Type B pancreatic cell (in vitro differentiated cells): ENCODE measurements around the gene SPATA2L. TPM values are rescaled to one million over a fixed set of nuclear protein-coding genes. Genes with fewer than 3 reads are reported as not detected.

Experiments used
- DNase-seq: peaks from one replicate; pipeline ENCODE4 v3.0.0; 2021; ENCODE audit warnings: mixed read lengths; ENCODE audit not compliant: unreplicated experiment; ENCODE audit errors: extremely low spot score
- H3K27ac Mint-ChIP-seq: 2 replicates; pipeline ENCODE4 v1.8.0; 2021; ENCODE audit warnings: mild to moderate bottlenecking, mixed read lengths
- H3K27me3 Mint-ChIP-seq: 2 replicates; pipeline ENCODE4 v1.8.0; 2021; ENCODE audit warnings: mixed read lengths
- H3K36me3 Mint-ChIP-seq: 2 replicates; pipeline ENCODE4 v1.8.0; 2021; ENCODE audit warnings: mixed read lengths
- H3K4me1 Mint-ChIP-seq: one replicate; pipeline ENCODE4 v1.8.0; 2021; ENCODE audit warnings: mixed read lengths; ENCODE audit not compliant: unreplicated experiment
- H3K4me3 Mint-ChIP-seq: 2 replicates; pipeline ENCODE4 v1.8.0; 2021; ENCODE audit warnings: mild to moderate bottlenecking, mixed read lengths
- H3K9me3 Mint-ChIP-seq: 2 replicates; pipeline ENCODE4 v1.8.0; 2021; ENCODE audit warnings: mixed read lengths
- total RNA-seq: library from RNA; stranded (reverse); gene quantifications from 2 replicates; pipeline ENCODE4 v1.2.1, GENCODE V29; 2021; ENCODE audit warnings: low replicate concordance
- TF ChIP-seq, protein P1 (sequence below): fragments of 200-600 bp; sonication (generic); conservative IDR thresholded peaks from 2 replicates; pipeline ENCODE4 v1.5.0; 2021; ENCODE audit warnings: antibody characterized with exemption, mild to moderate bottlenecking

SPATA2L gene
- total RNA-seq, 1 donor from 2014 or later: 12.6 TPM

DNA sequence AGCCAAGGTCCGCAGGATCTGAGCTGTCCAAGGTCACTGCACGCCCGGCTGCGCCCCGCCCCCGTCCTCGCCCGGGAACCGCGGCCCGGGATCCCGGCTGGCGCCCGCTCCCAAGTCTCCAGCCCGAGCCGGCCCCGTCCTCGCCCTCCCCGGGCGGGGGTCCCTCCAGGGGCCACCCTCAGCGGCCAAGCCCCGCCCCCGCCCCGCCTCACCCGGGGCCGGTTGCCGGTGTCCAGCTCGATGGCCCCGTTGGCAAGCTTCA, 19.0 kb upstream of the SPATA2L start:
- TF ChIP-seq, protein P1, sequence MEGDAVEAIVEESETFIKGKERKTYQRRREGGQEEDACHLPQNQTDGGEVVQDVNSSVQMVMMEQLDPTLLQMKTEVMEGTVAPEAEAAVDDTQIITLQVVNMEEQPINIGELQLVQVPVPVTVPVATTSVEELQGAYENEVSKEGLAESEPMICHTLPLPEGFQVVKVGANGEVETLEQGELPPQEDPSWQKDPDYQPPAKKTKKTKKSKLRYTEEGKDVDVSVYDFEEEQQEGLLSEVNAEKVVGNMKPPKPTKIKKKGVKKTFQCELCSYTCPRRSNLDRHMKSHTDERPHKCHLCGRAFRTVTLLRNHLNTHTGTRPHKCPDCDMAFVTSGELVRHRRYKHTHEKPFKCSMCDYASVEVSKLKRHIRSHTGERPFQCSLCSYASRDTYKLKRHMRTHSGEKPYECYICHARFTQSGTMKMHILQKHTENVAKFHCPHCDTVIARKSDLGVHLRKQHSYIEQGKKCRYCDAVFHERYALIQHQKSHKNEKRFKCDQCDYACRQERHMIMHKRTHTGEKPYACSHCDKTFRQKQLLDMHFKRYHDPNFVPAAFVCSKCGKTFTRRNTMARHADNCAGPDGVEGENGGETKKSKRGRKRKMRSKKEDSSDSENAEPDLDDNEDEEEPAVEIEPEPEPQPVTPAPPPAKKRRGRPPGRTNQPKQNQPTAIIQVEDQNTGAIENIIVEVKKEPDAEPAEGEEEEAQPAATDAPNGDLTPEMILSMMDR: no peak
- Mint-ChIP-seq H3K4me3 (peak overlapping the region; percentile 91), H3K27me3 (no peaks in the 10 kb centered on the region), H3K9me3 (no peaks in the 10 kb centered on the region), H3K36me3 (peaks cover 4% of the 10 kb centered on the region), H3K4me1 (peaks cover 18% of the 10 kb centered on the region), H3K27ac (peak overlapping the region; percentile 94)
- no peak for DNase-seq

DNA sequence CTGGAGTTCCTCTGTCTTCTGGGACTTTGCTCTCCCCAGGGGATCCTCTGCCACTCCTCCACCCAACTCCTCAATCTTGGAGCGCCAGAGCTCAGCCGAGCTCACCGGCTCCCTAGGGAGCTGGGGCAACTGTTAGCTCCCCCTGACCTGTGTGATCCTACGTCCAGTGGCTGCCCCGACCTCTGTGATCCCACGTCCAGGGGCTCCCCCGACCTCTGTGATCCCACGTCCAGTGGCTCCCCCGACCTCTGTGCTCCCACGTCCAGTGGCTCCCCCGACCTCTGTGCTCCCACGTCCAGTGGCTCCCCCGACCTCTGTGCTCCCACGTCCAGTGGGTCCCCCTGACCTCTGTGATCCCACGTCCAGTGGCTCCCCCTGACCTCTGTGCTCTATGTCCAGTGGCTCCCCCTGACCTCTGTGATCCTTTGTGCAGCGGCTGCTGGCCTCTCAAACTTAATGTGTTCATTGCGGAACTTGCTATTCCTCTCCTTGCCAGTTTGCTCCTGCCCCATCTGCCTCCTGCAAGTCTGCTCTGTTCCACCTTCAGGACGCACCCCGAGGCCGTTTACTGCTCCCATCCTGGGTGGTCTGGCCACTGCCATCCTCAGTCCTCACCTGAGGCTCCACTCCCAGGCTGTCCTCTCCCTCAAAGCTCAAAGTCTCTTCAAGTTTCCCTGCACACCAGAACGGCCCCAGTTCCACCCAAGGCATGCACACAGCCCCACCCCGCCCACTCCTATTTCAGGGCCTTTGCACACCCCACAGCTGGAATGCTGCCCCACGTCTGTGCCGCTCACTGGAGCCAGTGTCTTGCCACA, 16.4 kb upstream of the SPATA2L start:
- H3K4me3 Mint-ChIP-seq: peak overlapping the region; percentile 62
- TF ChIP-seq, protein P1: no peak

DNA sequence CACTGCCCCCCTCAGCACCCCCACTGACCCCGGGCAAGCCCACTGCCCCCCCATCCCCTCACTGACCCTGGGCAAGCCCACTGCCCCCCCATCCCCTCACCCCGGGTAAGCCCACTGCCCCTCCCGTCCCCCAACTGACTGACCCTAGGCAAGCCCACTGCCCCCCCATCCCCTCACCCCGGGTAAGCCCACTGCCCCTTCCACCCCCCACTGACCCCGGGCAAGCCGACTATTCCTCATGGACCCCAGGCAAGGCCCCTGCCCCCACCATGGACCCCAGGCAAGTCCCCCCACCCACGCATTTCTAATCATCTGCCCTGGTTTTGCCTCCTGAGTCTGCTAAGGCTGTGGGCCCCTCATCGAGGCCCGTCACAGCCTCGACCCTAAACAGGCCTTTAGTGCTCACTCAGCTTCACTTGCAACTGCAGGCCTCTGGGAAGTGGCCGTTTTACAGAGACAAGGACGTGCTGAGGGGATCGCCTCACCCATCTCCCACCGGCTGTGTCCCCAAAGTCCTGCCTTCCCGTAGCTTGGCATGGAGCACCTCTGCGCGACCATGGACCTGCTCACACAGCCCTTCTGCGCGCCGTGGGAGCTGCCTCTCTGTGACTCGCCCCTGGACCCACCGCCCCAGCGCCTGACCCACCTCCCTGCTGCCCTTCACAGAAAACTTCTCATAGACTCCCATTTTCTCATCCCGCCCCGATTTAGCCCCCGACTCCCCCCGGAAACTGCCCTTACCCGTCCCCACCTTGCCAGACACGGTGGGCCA, 15.6 kb upstream of the SPATA2L start:
- no peaks in the 10 kb centered on the region for H3K27me3 Mint-ChIP-seq
- TF ChIP-seq, protein P1: no peak
- no peaks in the 10 kb centered on the region for H3K9me3 Mint-ChIP-seq
- peaks cover 13% of the 10 kb centered on the region for H3K4me1 Mint-ChIP-seq
- H3K36me3 Mint-ChIP-seq: peaks cover 4% of the 10 kb centered on the region
- DNase-seq: no peak
- peak overlapping the region; percentile 53 for H3K27ac Mint-ChIP-seq
- peak overlapping the region; percentile 55 for H3K4me3 Mint-ChIP-seq

More for the DNA sequence above, 16.4 kb upstream of the SPATA2L start:
- H3K4me1 Mint-ChIP-seq: peaks cover 17% of the 10 kb centered on the region
- peaks cover 6% of the 10 kb centered on the region for H3K36me3 Mint-ChIP-seq
- H3K27me3 Mint-ChIP-seq: no peaks in the 10 kb centered on the region
- H3K9me3 Mint-ChIP-seq: no peaks in the 10 kb centered on the region
- no peak for DNase-seq
- peak overlapping the region; percentile 83 for H3K27ac Mint-ChIP-seq

DNA sequence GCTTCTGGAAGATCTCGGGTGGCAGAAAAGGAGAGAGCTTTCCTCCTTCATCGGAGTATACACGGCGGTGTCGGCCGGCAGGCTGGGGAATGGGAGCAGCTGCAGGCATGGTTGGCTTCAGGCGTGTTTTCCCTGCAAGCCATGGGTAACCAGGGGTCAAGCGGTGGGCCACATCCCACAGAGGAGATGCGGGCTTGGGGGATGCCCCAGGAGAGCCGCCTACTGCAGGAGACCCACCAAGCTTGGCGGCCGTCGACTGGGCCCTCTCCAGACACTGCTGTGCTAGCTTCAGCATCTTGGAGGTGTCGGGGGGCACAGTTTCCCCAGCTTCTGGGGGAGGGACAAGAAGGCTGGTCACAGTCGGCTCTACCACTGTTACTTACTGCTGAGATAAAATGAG, 15.0 kb upstream of the SPATA2L start:
- Mint-ChIP-seq H3K27ac (no peak overlapping the region), H3K36me3 (peaks cover 4% of the 10 kb centered on the region), H3K27me3 (no peaks in the 10 kb centered on the region), H3K9me3 (no peaks in the 10 kb centered on the region), H3K4me3 (no peak overlapping the region), H3K4me1 (peaks cover 13% of the 10 kb centered on the region)
- no peak for DNase-seq
- TF ChIP-seq, protein P1: no peak

DNA sequence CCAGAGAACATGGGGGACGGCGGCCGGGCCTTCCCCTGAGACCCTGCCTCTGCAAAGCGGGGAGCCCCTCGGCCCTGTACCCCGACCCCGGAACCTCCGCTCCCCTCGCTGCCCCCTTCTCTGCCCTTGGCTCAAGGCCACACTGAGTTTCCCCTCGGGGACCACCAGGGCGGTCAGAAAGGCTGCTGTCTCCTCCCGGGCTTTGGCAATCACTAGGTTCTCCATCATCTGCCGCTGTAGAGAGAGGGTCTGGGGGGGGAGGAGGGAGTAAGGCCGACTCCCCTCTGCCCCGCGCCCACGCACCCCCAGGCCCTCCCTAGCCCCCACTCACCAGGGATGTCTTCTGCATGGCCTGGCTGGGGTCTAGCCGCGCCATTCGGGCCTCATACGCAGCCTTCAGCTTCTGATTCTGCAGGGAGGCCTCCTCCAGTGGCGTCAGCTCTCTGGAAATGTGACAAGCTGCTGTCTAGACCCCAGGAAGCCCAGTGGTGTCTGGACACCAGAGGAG, 10.8 kb upstream of the SPATA2L start:
- H3K27me3 Mint-ChIP-seq: no peaks in the 10 kb centered on the region
- no peak for DNase-seq
- no peak overlapping the region for H3K27ac Mint-ChIP-seq
- H3K4me3 Mint-ChIP-seq: peak overlapping the region; percentile 77
- TF ChIP-seq, protein P1: no peak
- H3K4me1 Mint-ChIP-seq: no peaks in the 10 kb centered on the region
- peaks cover 4% of the 10 kb centered on the region for H3K36me3 Mint-ChIP-seq
- H3K9me3 Mint-ChIP-seq: no peaks in the 10 kb centered on the region
